Stomach smooth muscle (tissue), 2 donors: ENCODE data around the gene SMYD4.
"Not testable (repeated sequence)": the region's sequence is repeated elsewhere in the genome, so short reads cannot be mapped to it uniquely, and the experiment has no call there.

Experiments used
- H3K27ac ChIP-seq: one replicate; pipeline ENCODE4 v1.7.0; 2013; ENCODE audit warnings: mild to moderate bottlenecking, low read length, inconsistent platforms
- H3K27me3 ChIP-seq, 2 donors: one replicate each; pipeline ENCODE4 v1.7.0; 2013; ENCODE audit warnings: low read length in 2 of 2; ENCODE audit not compliant: insufficient read depth in 2 of 2, control insufficient read depth in 1 of 2
- H3K36me3 ChIP-seq, 2 donors: one replicate each; pipeline ENCODE4 v1.7.0; 2013; ENCODE audit warnings: low read length in 2 of 2; ENCODE audit not compliant: control insufficient read depth in 2 of 2, insufficient read depth in 2 of 2
- H3K4me1 ChIP-seq: one replicate; pipeline ENCODE4 v1.7.0; 2013; ENCODE audit warnings: low read length; ENCODE audit not compliant: control insufficient read depth, insufficient read depth
- H3K4me3 ChIP-seq, 2 donors: one replicate each; pipeline ENCODE4 v1.7.0; 2013; ENCODE audit warnings: low read length in 2 of 2
- H3K9ac ChIP-seq, 2 donors: one replicate each; pipeline ENCODE4 v1.7.0; 2013; ENCODE audit warnings: low read length in 2 of 2, mild to moderate bottlenecking in 1 of 2
- H3K9me3 ChIP-seq, 2 donors: one replicate each; pipeline ENCODE4 v1.7.0; 2013; ENCODE audit warnings: low read length in 2 of 2; ENCODE audit not compliant: control insufficient read depth in 2 of 2
- donor health status: healthy.
- donor health status: Pancreatic carcinoma.

The SMYD4 gene

DNA sequence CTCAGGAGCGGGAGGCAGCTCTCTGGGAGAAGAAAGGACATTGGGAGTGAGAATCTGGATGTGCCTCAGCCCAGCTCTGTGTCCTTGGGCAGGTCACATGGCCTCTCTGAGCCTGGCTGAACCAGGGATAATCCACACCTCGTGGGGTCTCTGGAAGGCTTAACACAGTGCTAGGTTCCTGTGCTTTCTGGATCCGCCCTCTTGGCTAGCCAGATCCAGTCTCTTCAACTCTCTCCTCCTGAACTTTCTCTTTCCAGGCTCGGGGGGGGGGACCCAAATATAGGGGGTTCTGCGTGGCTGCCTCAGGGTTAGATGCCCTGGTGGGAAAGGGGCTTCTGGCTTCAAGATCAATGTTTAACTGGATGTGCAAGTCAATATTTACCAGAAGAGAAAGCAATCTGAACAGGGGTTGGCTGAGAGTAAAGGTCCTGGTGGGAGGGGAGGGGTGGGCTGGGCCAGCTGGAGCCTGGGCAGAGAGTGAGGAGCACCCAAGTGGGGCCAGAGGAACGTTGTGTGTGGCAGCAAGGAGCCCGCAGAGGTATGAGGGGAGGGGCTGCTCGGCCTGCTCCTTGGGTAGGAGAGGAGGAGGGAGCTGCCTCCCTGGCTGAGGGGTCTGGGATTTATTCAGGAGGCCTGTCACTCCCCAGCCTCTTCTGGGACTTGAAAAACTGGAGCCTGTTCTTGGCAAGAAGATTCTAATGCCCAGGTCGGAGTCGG lies 87.2 kb downstream of the SMYD4 start, which contains the start of gene SERPINF2:
Gene SERPINF2 (plus strand): TSS at position 501 of the 717 bp plus-strand sequence. CDS start 2,125 bp downstream, outside the sequence.
- Histone ChIP-seq H3K27me3 (no peaks in the 10 kb centered on the region), H3K4me1 (no peaks in the 10 kb centered on the region), H3K9me3 (no peaks in the 10 kb centered on the region), H3K36me3 (peaks cover 3% of the 10 kb centered on the region in 2 donors), H3K4me3 (no peak within 1 kb of the TSS), H3K27ac (no peak within 1 kb of the TSS), H3K9ac (no peak within 1 kb of the TSS)

DNA sequence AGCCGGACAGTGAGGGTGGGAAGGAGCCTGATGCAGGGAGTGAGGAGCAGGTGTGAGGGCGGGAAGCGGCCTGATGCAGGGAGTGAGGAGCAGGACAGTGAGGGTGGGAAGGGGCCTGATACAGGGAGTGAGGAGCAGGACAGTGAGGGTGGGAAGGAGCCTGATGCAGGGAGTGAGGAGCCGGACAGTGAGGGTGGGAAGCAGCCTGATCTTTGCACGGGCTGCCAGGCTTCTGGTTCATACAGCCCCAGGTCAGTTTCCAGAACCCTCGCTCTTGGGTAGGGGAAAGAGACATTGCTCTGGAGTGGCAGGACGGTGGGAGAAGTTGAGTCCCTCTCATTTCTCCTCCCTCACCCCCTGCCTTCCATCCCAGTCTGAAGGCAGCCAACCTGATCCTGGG lies 87.8 kb downstream of the SMYD4 start:
- H3K36me3 ChIP-seq, H3K27ac ChIP-seq, H3K4me3 ChIP-seq, H3K27me3 ChIP-seq, H3K9ac ChIP-seq, H3K4me1 ChIP-seq, H3K9me3 ChIP-seq: not testable (repeated sequence)

DNA sequence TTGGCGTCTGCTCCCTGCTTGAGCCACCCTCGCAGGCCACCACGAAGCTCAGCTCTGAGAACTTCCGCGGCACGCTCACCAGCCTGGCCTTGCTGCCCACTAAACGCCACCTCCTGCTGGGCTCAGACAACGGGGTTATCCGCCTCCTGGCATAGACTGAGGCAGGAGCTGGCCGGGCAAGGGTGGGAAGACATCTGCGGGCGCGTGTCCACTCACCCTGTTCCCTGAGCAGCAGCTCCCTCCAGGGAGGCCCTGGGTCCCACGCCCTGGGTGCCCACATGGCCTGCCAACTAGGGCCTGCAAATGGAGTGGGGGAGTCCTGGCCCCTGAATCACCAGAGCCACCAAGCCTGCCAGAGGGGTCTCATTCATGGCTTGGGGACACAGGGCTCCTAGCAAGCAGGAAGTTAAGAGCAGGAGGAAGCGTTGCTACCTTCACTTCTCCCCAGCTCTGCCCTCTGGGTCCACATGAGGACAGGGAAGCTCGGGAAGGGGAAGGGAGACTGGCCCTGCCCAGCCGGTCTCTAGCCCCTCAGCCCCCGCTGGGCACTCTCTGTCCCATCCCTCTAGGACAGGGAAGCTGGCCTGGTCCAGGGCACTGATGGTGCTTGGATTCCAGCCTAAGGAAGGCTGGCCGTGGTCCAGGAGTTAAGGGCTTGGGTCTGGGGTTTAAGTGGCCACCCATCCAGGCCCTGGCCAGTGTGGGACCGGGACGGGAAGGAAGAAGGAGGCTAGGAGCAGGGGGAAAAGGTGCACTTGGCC lies 92.0 kb downstream of the SMYD4 start:
- Histone ChIP-seq H3K36me3 (peaks cover 6 to 11% of the 10 kb centered on the region in 2 donors), H3K27ac (no peak overlapping the region)

DNA sequence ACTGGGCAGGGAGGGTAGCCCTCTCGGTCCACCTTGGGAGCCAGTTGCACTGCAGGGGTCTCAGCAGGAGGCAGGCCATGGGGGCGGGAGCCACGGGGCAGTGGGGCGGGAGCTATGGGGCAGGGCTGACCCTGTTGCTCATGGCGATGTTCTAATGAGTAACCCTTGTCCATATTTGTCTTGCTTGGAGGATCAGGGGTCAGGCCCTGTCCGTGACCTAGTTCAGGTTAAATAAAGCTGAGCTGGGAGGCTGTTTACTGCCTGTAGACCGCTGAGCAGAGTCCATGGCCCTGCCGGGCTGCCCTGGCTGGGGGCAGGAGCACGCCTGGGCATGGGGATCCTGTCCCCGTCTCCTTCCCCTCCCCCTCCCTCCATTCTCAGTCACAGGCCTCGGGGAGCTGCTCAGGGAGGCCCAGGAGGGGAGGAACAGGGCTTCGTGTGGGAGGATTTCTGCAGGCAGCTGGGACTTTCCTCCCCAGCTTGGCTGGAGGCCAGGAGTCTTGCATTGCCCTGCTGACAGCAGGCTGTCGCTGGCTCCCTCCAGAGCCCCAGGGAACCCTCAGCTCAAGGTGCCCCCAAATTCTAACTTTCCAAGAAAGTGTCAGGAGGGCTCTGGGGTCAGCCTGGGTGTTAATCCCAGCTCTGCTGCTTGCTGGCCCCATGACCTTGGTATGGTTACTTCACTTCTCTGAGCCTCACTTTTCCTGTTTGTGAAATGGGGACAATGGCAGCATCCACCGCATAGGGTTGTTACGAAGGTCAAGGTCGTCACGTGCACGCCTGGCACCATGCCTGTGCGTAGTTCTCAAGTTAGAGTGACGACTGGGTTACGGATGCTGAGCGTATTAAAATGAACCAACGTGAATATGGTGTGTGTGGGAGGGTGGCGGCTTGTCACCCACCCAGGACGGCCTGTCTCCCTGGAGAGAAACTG lies 93.1 kb downstream of the SMYD4 start:
- H3K4me1 ChIP-seq = peaks cover 11% of the 10 kb centered on the region
- H3K9me3 ChIP-seq = no peaks in the 10 kb centered on the region
- H3K27ac ChIP-seq = no peak overlapping the region
- H3K27me3 ChIP-seq = no peaks in the 10 kb centered on the region
- no peak overlapping the region for H3K4me3 ChIP-seq
- no peak overlapping the region for H3K9ac ChIP-seq
- H3K36me3 ChIP-seq = peaks cover 6 to 14% of the 10 kb centered on the region in 2 donors

More for the DNA sequence above, 92.0 kb downstream of the SMYD4 start:
- H3K4me1 ChIP-seq = peaks cover 11% of the 10 kb centered on the region
- no peak overlapping the region for H3K4me3 ChIP-seq
- no peak overlapping the region for H3K9ac ChIP-seq
- no peaks in the 10 kb centered on the region for H3K9me3 ChIP-seq
- H3K27me3 ChIP-seq = no peaks in the 10 kb centered on the region

DNA sequence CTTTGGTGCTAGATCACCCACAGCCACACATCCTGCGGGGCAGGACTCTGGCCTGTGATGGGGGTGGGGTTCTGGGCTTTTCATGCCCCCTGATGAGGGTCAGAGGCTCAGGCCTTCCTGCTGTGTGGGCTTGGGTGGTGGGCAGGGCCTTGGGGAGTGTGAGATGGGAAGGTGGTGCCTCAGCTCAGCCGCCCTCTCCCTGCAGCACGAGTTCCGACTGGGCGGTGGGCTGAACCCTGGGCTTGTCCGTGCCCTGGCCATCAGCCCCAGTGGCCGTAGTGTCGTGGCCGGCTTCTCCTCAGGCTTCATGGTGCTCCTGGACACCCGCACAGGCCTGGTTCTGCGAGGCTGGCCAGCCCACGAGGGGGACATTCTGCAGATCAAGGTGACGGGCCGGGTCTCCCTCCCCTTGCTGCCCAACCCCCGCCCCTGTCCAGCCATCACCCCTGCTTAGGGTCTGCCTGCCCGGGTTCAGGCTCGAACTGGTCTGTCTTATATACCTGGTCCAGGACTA lies 93.8 kb downstream of the SMYD4 start:
- no peak overlapping the region for H3K4me3 ChIP-seq
- H3K27me3 ChIP-seq = no peaks in the 10 kb centered on the region
- peaks cover 6 to 16% of the 10 kb centered on the region in 2 donors for H3K36me3 ChIP-seq
- H3K27ac ChIP-seq = no peak overlapping the region
- H3K9ac ChIP-seq = no peak overlapping the region
- H3K9me3 ChIP-seq = no peaks in the 10 kb centered on the region
- peaks cover 15% of the 10 kb centered on the region for H3K4me1 ChIP-seq

DNA sequence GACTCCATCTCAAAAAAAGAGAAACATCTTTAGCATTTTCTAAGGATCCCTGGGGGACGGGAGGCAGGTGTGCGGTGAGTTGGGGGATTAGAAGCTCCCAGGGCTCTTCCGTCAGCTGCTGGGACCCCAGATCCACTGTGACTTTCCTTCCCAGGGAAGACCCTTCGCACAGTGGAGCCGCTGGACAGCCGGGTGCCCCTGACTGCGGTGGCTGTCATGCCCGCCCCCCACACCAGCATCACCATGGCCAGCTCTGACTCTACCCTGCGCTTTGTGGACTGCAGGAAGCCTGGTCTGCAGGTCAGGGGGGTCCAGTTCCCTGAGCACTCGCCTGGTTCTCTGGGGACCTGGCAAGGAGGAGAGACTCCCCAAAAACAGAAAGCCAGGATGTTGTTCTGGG lies 94.3 kb downstream of the SMYD4 start:
- no peak overlapping the region for H3K4me3 ChIP-seq
- peaks cover 6 to 16% of the 10 kb centered on the region in 2 donors for H3K36me3 ChIP-seq
- H3K9ac ChIP-seq = no peak overlapping the region
- H3K9me3 ChIP-seq = no peaks in the 10 kb centered on the region
- no peaks in the 10 kb centered on the region for H3K27me3 ChIP-seq
- peaks cover 20% of the 10 kb centered on the region for H3K4me1 ChIP-seq
- H3K27ac ChIP-seq = no peak overlapping the region

DNA sequence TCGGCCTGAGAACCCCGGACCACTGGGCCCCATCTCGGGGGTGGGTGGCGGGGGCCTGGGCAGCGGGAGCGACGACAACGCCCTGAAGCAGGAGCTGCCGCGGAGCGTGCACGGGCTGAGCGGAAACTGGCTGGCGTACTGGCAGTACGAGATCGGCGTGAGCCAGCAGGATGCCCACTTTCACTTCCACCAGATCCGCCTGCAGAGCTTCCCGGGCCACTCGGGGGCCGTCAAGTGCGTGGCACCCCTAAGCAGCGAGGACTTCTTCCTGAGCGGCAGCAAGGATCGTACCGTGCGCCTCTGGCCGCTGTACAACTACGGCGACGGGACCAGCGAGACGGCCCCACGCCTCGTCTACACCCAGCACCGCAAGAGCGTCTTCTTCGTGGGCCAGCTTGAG lies 95.9 kb downstream of the SMYD4 start:
- peaks cover 6 to 16% of the 10 kb centered on the region in 2 donors for H3K36me3 ChIP-seq
- H3K4me1 ChIP-seq = peaks cover 25% of the 10 kb centered on the region
- no peak overlapping the region for H3K27ac ChIP-seq
- no peaks in the 10 kb centered on the region for H3K27me3 ChIP-seq
- no peak overlapping the region for H3K4me3 ChIP-seq
- no peaks in the 10 kb centered on the region for H3K9me3 ChIP-seq
- H3K9ac ChIP-seq = no peak overlapping the region

DNA sequence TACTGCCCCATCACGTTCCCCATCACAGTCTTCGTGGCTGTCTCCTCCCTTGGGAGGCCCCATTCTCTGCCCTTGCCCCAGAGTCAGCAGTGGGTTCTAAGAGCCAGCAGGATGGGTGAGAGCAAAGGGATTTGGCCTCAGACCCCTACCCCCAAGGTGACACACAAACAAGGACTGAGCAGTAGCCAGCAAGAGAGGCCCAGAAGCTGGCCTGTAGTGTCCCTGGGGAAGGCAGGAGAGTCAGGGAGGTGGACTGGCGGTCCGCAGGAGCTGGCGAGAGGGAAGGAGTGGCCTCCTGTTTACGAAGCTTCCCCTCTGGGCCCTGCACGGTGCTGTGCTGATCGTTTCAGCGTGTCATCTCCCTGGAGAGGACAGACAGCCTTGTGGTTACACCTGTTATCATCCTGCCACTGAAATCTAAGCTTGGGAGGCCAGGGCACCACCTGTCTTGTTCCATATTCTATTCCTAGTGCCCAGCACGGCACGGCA lies 96.8 kb downstream of the SMYD4 start:
- Histone ChIP-seq H3K4me3 (no peak overlapping the region), H3K9ac (no peak overlapping the region), H3K36me3 (peaks cover 6 to 18% of the 10 kb centered on the region in 2 donors), H3K27ac (no peak overlapping the region), H3K4me1 (peaks cover 25% of the 10 kb centered on the region), H3K27me3 (no peaks in the 10 kb centered on the region), H3K9me3 (no peaks in the 10 kb centered on the region)

DNA sequence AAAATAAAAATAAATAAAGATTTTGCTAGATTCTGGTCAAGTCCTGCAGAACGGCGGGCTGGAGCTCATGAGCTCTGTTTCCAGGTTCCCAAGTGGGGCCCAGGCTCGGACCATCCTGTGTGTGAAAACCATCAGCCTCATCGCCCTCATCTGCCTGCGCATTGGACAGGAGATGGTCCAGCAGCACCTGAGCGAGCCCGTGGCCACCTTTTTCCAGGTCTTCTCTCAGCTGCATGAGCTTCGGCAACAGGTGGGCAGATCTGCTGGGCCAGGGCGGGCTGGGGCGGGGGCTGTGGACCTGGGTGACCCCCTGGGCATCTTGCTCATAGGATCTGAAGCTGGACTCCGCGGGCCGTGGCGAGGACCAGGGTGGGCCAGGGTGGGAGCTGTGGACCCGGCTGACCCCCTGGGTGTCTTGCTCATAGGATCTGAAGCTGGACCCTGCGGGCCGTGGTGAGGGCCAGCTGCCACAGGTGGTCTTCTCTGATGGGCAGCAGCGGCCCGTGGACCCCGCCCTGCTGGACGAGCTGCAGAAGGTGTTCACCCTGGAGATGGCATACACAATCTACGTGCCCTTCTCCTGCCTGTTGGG lies 97.4 kb downstream of the SMYD4 start:
- Histone ChIP-seq H3K27me3 (no peaks in the 10 kb centered on the region), H3K4me3 (no peak overlapping the region), H3K36me3 (peaks cover 3 to 16% of the 10 kb centered on the region in 2 donors), H3K27ac (no peak overlapping the region), H3K9ac (no peak overlapping the region), H3K9me3 (no peaks in the 10 kb centered on the region), H3K4me1 (peaks cover 25% of the 10 kb centered on the region)

DNA sequence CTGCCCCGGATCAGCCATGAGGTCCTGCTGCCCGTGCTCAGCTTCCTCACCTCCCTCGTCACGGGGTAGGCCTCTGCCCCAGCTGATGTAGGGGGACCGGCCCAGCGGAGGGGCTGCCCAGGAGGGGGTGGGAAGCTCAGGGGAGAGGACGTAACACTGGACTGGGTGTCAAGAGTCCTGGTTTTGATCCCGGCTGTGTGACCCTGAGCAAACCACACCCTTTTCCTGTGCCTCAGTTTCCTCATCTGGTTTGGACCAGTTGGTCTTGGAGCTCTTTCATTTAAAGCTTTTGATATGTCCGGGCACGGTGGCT lies 98.6 kb downstream of the SMYD4 start:
- Histone ChIP-seq H3K27ac (no peak overlapping the region), H3K36me3 (peaks cover 0 to 15% of the 10 kb centered on the region in 2 donors), H3K9ac (peak overlapping the region in 1 of 2 donors; percentile 20)

More for the DNA sequence above, 98.6 kb downstream of the SMYD4 start:
- peaks cover 23% of the 10 kb centered on the region for H3K4me1 ChIP-seq
- H3K27me3 ChIP-seq = no peaks in the 10 kb centered on the region
- H3K4me3 ChIP-seq = no peak overlapping the region
- H3K9me3 ChIP-seq = no peaks in the 10 kb centered on the region
